Neural progenitor cell (in vitro differentiated cells): ENCODE measurements around the gene PIK3C2B.

Experiments used
- CTCF ChIP-seq: fragments of 200-600 bp; sonication (generic); IDR thresholded peaks from 2 replicates; pipeline ENCODE4 v1.5.1; 2017; ENCODE audit warnings: antibody characterized with exemption, mild to moderate bottlenecking
- EZH2phosphoT487 ChIP-seq: fragments of 200-600 bp; sonication (generic); IDR thresholded peaks from 2 replicates; pipeline ENCODE4 v1.6.1; 2017; ENCODE audit warnings: antibody characterized with exemption

- TF ChIP-seq CTCF (no peak), EZH2phosphoT487 (peak; percentile 69)
Measured at GRCh38 chr1:204455063-204455830, 39.4 kb downstream of the PIK3C2B start.
